GM12872 (cell line): ENCODE results near the gene KCNMA1.

Experiments
- TF ChIP-seq, protein P1 (sequence below): IDR thresholded peaks from 3 replicates; pipeline ENCODE4 v1.5.1; 2011; ENCODE audit warnings: low read depth, mild to moderate bottlenecking, low read length, moderate library complexity; ENCODE audit not compliant: insufficient read depth

KCNMA1 gene

DNA sequence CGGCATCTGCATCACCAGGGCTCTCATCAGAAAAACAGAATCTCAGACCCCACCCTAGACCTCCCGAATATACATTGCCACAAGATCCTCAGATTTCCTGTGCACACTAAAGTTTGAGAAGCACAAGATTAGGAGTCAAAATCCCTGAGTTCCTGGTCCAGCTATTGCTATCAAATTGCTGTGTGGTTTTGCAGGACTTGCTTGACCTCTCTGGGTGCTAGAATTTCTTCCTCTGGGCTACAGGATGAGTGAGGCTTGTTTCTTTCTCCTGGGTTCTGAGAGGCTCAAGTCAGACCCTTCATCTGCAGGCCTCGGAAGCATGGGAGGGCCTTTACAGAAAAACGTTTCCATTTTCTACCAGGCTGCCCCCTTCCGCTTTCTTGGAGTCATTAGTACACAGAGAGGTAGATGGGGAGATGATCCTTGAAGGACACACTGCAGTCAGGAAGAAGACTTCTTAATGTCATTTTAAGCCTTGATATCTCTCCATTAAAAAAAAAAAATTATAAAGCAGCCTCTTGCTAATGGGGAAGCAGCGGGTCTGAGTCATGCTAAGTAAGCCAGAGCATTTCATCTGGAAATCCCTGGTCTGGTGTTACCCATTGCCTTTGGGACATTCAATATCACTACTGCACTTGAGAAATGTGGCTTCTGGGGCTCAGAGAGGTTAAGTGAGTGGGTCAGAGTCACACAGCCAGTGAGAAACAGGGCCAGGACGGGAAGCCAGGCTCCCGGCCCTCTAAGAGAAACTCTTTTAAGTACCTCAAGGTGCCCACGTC lies 173.5 kb downstream of the KCNMA1 start:
- TF ChIP-seq, protein P1, sequence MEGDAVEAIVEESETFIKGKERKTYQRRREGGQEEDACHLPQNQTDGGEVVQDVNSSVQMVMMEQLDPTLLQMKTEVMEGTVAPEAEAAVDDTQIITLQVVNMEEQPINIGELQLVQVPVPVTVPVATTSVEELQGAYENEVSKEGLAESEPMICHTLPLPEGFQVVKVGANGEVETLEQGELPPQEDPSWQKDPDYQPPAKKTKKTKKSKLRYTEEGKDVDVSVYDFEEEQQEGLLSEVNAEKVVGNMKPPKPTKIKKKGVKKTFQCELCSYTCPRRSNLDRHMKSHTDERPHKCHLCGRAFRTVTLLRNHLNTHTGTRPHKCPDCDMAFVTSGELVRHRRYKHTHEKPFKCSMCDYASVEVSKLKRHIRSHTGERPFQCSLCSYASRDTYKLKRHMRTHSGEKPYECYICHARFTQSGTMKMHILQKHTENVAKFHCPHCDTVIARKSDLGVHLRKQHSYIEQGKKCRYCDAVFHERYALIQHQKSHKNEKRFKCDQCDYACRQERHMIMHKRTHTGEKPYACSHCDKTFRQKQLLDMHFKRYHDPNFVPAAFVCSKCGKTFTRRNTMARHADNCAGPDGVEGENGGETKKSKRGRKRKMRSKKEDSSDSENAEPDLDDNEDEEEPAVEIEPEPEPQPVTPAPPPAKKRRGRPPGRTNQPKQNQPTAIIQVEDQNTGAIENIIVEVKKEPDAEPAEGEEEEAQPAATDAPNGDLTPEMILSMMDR: no peak

DNA sequence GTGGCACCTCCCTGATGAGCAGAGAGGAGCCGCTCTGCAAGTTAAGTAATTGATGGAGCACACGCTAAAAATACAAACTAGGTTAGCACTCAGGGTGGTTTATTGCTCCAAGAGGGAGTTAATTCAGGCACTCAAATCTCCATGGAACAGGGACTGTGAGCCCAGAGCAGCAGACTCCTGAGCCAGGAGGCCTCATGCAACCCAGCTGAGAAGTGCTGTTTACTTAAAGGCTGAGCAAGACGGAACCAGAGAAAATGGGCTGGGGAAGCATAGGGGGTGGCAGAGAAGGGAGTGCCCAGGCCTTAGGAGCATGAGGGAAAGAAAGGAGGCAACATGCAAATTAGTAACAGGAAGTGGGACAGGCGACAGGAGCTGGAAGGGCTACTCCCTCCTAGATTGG lies 174.1 kb downstream of the KCNMA1 start:
- TF ChIP-seq, protein P1: no peak

DNA sequence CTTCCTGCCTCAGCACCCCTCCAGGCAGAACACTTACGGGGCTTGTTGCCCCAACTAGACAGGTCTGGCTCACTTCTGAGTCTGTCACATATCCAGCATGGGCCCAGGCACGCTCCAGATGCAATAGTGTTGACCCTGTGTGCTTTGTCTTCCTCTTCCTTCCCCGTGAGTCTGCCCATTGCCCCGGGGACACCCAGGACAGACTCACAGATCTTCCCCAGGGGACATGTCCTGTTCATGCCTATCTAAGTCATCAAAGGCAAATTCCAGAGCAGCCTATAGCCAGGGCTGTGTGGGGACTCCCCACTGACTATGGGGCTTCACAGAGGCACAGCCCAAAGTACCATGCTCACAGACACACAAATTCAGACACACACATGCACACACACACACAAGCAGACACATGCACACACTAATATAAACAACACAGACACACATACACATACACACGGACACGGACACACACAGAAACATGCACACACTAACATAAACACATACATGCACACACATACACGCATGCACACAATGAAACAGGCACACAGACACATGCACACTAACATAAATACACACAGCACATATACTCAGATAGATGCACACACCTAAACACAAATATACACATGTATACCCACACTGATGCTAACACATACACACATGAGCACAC lies 175.8 kb downstream of the KCNMA1 start:
- TF ChIP-seq, protein P1: no peak

DNA sequence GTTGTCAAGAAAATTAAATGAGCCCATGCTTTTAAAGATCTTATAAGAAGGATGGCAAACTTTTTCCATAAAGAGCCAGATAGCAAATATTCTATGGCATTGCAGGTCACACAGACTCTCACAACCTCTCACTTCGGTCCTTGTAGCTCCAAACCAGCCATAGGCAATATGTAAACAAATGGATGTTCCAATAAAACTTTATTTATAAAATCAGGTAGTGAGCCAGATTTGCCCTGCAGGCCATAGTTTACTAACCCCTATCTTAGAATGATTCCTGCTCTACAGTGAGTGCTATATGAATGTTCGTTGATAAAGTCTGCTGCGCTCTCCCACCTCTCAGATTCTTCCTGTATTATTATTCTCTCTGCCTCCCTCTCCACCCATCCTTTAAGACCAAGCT lies 177.7 kb downstream of the KCNMA1 start:
- TF ChIP-seq, protein P1: no peak

DNA sequence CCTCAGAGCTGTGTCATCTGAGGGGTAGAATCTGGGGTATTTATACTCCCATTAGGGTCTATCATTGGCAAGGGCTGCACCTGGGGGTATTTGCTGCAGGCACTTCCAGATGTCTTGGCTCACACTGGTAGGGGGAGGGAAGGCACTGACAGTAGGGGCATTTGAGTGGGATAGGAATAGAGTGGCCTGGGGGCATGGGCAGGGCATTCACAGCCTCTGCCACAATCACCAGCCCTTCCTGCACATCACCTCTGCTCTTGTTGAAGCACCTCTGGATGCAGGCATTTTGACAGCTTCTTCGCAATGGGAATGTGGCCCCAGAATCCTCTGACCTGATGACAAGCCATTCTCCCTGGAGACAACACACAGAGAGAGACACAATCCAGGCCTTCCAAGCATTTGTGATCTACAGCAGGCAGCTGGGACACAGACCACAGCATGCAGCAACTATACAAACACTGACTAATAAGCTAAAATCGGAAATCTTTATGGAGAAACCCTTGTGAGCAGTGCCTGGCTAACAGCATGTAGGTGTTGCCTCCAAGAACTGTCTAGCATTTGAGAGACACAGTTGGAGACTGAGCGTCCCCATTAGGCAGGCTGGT lies 178.5 kb downstream of the KCNMA1 start:
- TF ChIP-seq, protein P1: no peak

DNA sequence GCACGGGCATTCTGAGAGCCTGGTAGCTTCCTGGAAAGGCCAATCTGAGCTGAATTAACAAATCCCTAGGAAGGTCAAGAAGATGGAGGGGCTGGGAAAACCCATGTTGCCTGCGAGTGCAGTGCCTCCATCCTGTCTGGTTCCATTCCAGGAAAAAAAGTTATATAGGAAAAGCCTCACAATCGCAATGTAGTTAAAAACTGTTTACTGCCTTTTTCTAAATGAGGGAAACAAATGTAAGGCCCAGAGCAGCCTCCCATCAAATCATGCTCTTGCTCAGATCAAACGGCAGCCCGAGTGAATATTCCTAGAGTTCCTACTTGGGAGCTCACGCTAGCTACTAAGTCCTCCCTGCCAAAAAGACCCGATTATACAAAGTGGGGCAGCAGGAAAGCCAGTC lies 179.9 kb downstream of the KCNMA1 start:
- TF ChIP-seq, protein P1: no peak

DNA sequence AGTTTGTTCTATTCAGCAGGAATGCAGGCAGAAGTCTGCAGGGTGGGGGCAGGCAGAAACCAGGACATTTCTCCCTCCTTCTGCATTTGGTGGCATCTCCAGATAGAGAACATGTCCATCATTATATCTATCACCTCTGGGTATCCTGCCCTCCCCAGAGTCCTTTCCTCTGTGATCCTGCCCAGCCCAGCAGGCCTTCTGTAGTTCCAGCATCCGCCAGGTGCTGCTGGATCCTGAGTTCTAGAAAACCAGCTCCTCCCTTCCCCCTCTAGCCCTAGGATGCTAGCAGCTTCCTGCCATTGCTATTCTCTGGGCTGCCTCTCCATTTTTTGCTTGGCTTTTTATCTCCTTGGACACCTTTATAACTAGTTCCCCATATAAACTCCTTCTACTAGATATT lies 180.3 kb downstream of the KCNMA1 start:
- TF ChIP-seq, protein P1: no peak
